A549 (cell line): ENCODE results near the gene FREY1.

Experiments used
- CEBPB ChIP-seq, 2 experiments: fragments of >200 bp in 1 of 2; sonication (Bioruptor Twin) in 1 of 2; formaldehyde crosslinking in 1 of 2; IDR thresholded peaks; 2 replicates each; pipeline ENCODE4 v1.6.1; 2012 to 2016
- CTCF ChIP-seq: fragments of >200 bp; sonication (Bioruptor Twin); formaldehyde crosslinking; IDR thresholded peaks from 3 replicates; pipeline ENCODE4 v1.5.1; 2016
- EP300 ChIP-seq, 2 experiments: fragments of >200 bp; sonication (Bioruptor Twin); formaldehyde crosslinking; IDR thresholded peaks; 2 replicates in 1 of 2; 3 replicates in 1 of 2; pipeline ENCODE4 v1.6.1; 2016 to 2017
- MYC ChIP-seq: IDR thresholded peaks from 2 replicates; pipeline ENCODE4 v1.6.1; 2012; ENCODE audit warnings: mild to moderate bottlenecking, inconsistent platforms, low read length, improper control_type of control experiment, borderline replicate concordance
- POLR2A ChIP-seq: IDR thresholded peaks from 2 replicates; pipeline ENCODE4 v1.6.1; 2012; ENCODE audit warnings: mild to moderate bottlenecking, low read length
- REST ChIP-seq: fragments of 200-600 bp; sonication (generic); IDR thresholded peaks from 2 replicates; pipeline ENCODE4 v1.6.1; 2016; ENCODE audit warnings: antibody characterized with exemption, mild to moderate bottlenecking, moderate library complexity
- ZFP36 ChIP-seq: fragments of 450-650 bp; IDR thresholded peaks from 2 replicates; pipeline ENCODE4 v1.6.1; 2014; ENCODE audit warnings: borderline replicate concordance; ENCODE audit not compliant: partially characterized antibody

- no peak for TF ChIP-seq CTCF
- TF ChIP-seq EP300 (IDR thresholded peaks at IDR 0.05), result no peak
- TF ChIP-seq CEBPB (IDR thresholded peaks at IDR 0.05), result no peak
- TF ChIP-seq REST, result no peak
- TF ChIP-seq MYC, result no peak
- no peak for TF ChIP-seq POLR2A
- no peak for TF ChIP-seq ZFP36
Measured at GRCh38 chr11:45901626-45902025, 5.4 kb downstream of the FREY1 start.
